Activated T-helper 1 cell treated with anti-CD3 and anti-CD28 coated beads, Interleukin-12 subunit alpha, Interleukin-12 subunit beta, Interleukin-2, Interleukin-4 antibody, amounts not matched to agents 30 ng/mL and 10 ng/mL and 1 ng/mL, durations not matched to agents 14 hours and 24 hours and 36 hours (primary cell): ENCODE results near the gene PCAT6. TPM values are rescaled to one million over a fixed set of nuclear protein-coding genes. Genes with fewer than 3 reads are reported as not detected.
A peak's percentile ranks its signal among the peaks of the same experiment; 100 is the strongest.
"Not testable (repeated sequence)": the region's sequence is repeated elsewhere in the genome, so short reads cannot be mapped to it uniquely, and the experiment has no call there.

Source experiments
- DNase-seq: peaks from one replicate; pipeline ENCODE4 v3.0.0; 2021; ENCODE audit warnings: low spot score
- H3K27ac Mint-ChIP-seq: one replicate; pipeline ENCODE4 v1.8.0; 2021; ENCODE audit warnings: mild to moderate bottlenecking, mixed read lengths
- H3K27me3 Mint-ChIP-seq: one replicate; pipeline ENCODE4 v1.8.0; 2022; ENCODE audit warnings: mild to moderate bottlenecking, moderate library complexity, mixed read lengths; ENCODE audit not compliant: insufficient read depth
- H3K36me3 Mint-ChIP-seq: one replicate; pipeline ENCODE4 v1.8.0; 2021; ENCODE audit warnings: low read depth, mixed read lengths
- H3K4me1 Mint-ChIP-seq: one replicate; pipeline ENCODE4 v1.8.0; 2021; ENCODE audit warnings: low read depth, mixed read lengths
- H3K4me3 Mint-ChIP-seq: one replicate; pipeline ENCODE4 v1.8.0; 2021; ENCODE audit warnings: mild to moderate bottlenecking, moderate library complexity, mixed read lengths
- H3K9me3 Mint-ChIP-seq: one replicate; pipeline ENCODE4 v1.8.0; 2021; ENCODE audit warnings: mixed read lengths
- intact Hi-C: fragments of 100-400 bp; cut with micrococcal nuclease; formaldehyde crosslinking; loops from one replicate; pipeline ENCODE4 v1.15.1; 2024
- total RNA-seq: library from RNA; stranded (reverse); gene quantifications from 2 replicates; pipeline ENCODE4 v1.2.3, GENCODE V29; 2022

PCAT6 gene
- total RNA-seq, result 1.1 and 1.7 TPM in 2 replicates

- H3K27ac Mint-ChIP-seq, result peak within 1 kb of the TSS; percentile 96
- peak within 1 kb of the TSS; percentile 96 for H3K4me3 Mint-ChIP-seq
- H3K4me1 Mint-ChIP-seq, result peaks cover 55% of the 10 kb centered on the region
- peaks cover 10% of the 10 kb centered on the region for H3K36me3 Mint-ChIP-seq
- peak; percentile 88 for DNase-seq
- intact Hi-C loops, result loop anchor here (1.0 to 5.0 kb wide), 7 partner anchors 24 to 477 kb away; partner anchors contain the start of genes ADIPOR1, KLHL12 and RABIF
- H3K27me3 Mint-ChIP-seq, result peaks cover 9% of the 10 kb centered on the region
- no peaks in the 10 kb centered on the region for H3K9me3 Mint-ChIP-seq
Observed at GRCh38 chr1:202810615-202811295, at the start of gene PCAT6. Gene PCAT6, plus strand, starts transcription at chr1:202810954.

DNA sequence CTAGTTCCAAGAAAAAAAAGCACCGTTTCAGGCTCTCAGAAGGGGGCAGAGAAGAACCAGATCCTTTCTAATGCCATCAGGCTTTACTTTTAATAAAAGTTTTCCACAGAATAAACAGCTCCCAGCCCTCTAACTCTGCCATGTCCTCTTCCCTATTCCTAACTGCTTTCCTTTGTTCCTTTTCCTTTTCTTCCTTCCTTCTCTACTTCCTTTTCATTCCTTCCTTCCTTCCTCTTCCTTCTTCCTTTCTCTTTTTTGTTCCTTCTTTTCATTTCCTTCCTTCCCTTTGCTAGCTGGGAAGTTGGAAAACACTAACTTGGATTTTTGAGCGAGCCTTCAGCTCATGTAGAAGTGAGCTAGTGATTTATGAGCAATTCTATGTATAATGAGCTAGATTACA lies 48.7 kb upstream of the PCAT6 start:
- Mint-ChIP-seq H3K27me3 (no peaks in the 10 kb centered on the region), H3K27ac (peak overlapping the region; percentile 26), H3K4me3 (no peak overlapping the region), H3K9me3 (no peaks in the 10 kb centered on the region), H3K4me1 (peaks cover 20% of the 10 kb centered on the region), H3K36me3 (peaks cover 50% of the 10 kb centered on the region)
- DNase-seq, result no peak
- intact Hi-C loops, result no loop called here

- intact Hi-C loops, result no loop called here
- Mint-ChIP-seq H3K9me3 (no peaks in the 10 kb centered on the region), H3K36me3 (peaks cover 37% of the 10 kb centered on the region)
Observed at GRCh38 chr1:202765721-202766120, 45.0 kb upstream of the PCAT6 start.

GRCh38 chr1:202770135-202770534 lies 40.6 kb upstream of the PCAT6 start:
- no peak overlapping the region for H3K4me3 Mint-ChIP-seq
- peaks cover 45% of the 10 kb centered on the region for H3K36me3 Mint-ChIP-seq
- H3K27me3 Mint-ChIP-seq, result no peaks in the 10 kb centered on the region
- no peak for DNase-seq
- H3K9me3 Mint-ChIP-seq, result no peaks in the 10 kb centered on the region
- intact Hi-C loops, result loop anchor here (5.0 kb wide), 1 partner anchor 37 kb away; the partner anchor contains the start of gene KDM5B
- H3K4me1 Mint-ChIP-seq, result no peaks in the 10 kb centered on the region
- no peak overlapping the region for H3K27ac Mint-ChIP-seq

More at GRCh38 chr1:202765721-202766120, 45.0 kb upstream of the PCAT6 start:
- DNase-seq, result no peak
- Mint-ChIP-seq H3K4me3 (no peak overlapping the region), H3K27ac (no peak overlapping the region), H3K4me1 (peaks cover 16% of the 10 kb centered on the region), H3K27me3 (no peaks in the 10 kb centered on the region)

- Mint-ChIP-seq H3K27ac (no peak overlapping the region), H3K9me3 (no peaks in the 10 kb centered on the region), H3K27me3 (no peaks in the 10 kb centered on the region), H3K4me1 (peaks cover 10% of the 10 kb centered on the region), H3K4me3 (no peak overlapping the region), H3K36me3 (peaks cover 5% of the 10 kb centered on the region)
- intact Hi-C loops, result no loop called here
- no peak for DNase-seq
Observed at GRCh38 chr1:202781180-202781579, 29.6 kb upstream of the PCAT6 start.

DNA sequence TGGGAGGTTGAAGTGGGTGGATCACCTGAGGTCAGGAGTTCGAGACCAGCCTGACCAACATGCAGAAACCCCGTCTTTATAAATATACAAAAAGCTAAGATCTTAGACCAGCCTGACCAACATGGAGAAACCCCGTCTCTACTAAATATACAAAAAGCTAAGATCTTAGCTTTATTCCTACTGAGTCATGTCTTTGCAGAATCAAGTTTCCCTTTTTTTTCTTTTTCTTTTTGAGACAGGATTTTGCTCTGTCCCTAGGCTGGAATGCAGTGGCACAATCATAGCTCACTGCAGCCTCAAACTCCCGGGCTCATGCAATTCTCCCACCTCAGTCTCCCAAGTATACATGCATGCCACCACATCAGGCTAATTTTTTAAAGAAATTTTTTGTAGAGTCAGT lies 23.9 kb upstream of the PCAT6 start:
- Mint-ChIP-seq H3K36me3 (peaks cover 8% of the 10 kb centered on the region), H3K4me1 (peaks cover 21% of the 10 kb centered on the region), H3K9me3 (no peaks in the 10 kb centered on the region), H3K27ac (no peak overlapping the region), H3K4me3 (no peak overlapping the region), H3K27me3 (no peaks in the 10 kb centered on the region)
- intact Hi-C loops, result no loop called here
- no peak for DNase-seq

- H3K4me3 Mint-ChIP-seq, result no peak overlapping the region
- H3K4me1 Mint-ChIP-seq, result peaks cover 30% of the 10 kb centered on the region
- intact Hi-C loops, result no loop called here
Observed at GRCh38 chr1:202788800-202789199, 22.0 kb upstream of the PCAT6 start.

GRCh38 chr1:202791077-202791747 lies 19.5 kb upstream of the PCAT6 start:
- peaks cover 8% of the 10 kb centered on the region for H3K36me3 Mint-ChIP-seq
- no peak overlapping the region for H3K4me3 Mint-ChIP-seq
- peaks cover 32% of the 10 kb centered on the region for H3K4me1 Mint-ChIP-seq
- H3K9me3 Mint-ChIP-seq, result no peaks in the 10 kb centered on the region
- no peaks in the 10 kb centered on the region for H3K27me3 Mint-ChIP-seq
- H3K27ac Mint-ChIP-seq, result no peak overlapping the region
- intact Hi-C loops, result loop anchor here (5.0 kb wide), 1 partner anchor 71 kb away; no protein-coding TSS in a partner anchor
- DNase-seq, result no peak

More at GRCh38 chr1:202788800-202789199, 22.0 kb upstream of the PCAT6 start:
- peaks cover 8% of the 10 kb centered on the region for H3K36me3 Mint-ChIP-seq
- H3K27ac Mint-ChIP-seq, result no peak overlapping the region
- no peaks in the 10 kb centered on the region for H3K27me3 Mint-ChIP-seq
- no peaks in the 10 kb centered on the region for H3K9me3 Mint-ChIP-seq
- no peak for DNase-seq

DNA sequence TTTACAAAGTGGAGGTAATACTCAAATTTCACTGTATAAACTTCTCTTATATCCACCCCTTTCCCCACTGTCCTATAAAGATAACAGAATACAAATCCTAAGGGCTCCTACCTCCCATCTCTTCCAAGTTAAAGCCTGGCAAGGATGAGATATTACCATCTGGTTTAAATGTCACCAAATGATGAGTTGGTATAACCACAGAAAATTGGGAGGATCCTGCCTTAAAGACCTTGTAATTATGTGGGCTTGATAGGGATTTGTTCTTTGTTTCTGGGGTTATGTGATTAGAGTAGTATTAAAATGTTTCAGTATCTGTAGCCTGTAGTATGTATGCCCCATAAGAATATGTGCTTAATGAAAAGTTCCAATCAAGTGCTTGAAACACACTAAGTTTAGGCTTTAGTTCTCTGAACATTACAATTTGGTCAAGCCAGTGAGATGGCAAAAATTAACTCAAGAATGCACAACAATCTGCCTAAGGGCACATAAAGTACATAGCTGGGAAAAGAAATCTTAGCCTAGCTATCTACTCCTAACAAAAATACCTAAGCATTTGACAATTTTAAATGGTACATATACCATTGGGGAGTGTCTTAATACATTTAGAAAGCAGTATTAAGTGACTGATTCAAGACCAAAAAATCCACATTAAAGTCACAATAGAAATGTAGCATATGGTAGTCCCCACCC lies 16.6 kb upstream of the PCAT6 start:
- H3K36me3 Mint-ChIP-seq, result peaks cover 7% of the 10 kb centered on the region
- H3K4me1 Mint-ChIP-seq, result peaks cover 36% of the 10 kb centered on the region
- no peak for DNase-seq
- H3K27ac Mint-ChIP-seq, result no peak overlapping the region
- no peaks in the 10 kb centered on the region for H3K9me3 Mint-ChIP-seq
- intact Hi-C loops, result loop anchor here (5.0 kb wide), 1 partner anchor 68 kb away; no protein-coding TSS in a partner anchor
- no peaks in the 10 kb centered on the region for H3K27me3 Mint-ChIP-seq
- no peak overlapping the region for H3K4me3 Mint-ChIP-seq

GRCh38 chr1:202794931-202795330 lies 15.8 kb upstream of the PCAT6 start:
- DNase-seq, H3K36me3 Mint-ChIP-seq, H3K9me3 Mint-ChIP-seq, H3K27ac Mint-ChIP-seq, H3K4me3 Mint-ChIP-seq, H3K27me3 Mint-ChIP-seq: not testable (repeated sequence)
- intact Hi-C loops, result loop anchor here (5.0 kb wide), 1 partner anchor 67 kb away; no protein-coding TSS in a partner anchor
- peaks cover 34% of the 10 kb centered on the region for H3K4me1 Mint-ChIP-seq

DNA sequence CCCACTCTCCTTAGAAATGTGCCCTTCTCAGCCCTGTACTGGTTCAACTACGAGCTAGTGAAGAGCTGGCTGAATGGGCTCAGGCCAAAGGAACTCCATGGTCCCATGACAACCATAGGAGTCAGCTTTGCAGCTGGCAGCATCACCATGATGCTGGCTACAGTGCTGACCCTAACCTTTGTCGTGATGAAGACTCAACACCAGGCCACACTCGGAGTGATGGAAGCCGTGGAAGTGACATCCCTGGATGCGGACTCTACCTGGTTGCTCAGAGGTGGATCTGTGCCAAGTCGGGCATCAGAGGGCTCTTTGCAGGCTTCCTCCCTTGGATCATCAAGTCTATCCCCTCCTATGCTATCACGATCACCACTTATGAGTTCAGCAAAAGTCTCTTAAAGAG lies 14.1 kb upstream of the PCAT6 start:
- no peak overlapping the region for H3K27ac Mint-ChIP-seq
- intact Hi-C loops, result no loop called here
- no peaks in the 10 kb centered on the region for H3K27me3 Mint-ChIP-seq
- DNase-seq, result no peak
- H3K9me3 Mint-ChIP-seq, result no peaks in the 10 kb centered on the region
- peaks cover 12% of the 10 kb centered on the region for H3K36me3 Mint-ChIP-seq
- peaks cover 42% of the 10 kb centered on the region for H3K4me1 Mint-ChIP-seq
- no peak overlapping the region for H3K4me3 Mint-ChIP-seq

GRCh38 chr1:202798260-202798659 lies 12.5 kb upstream of the PCAT6 start:
- intact Hi-C loops, result no loop called here
- H3K4me1 Mint-ChIP-seq, result peaks cover 49% of the 10 kb centered on the region
- DNase-seq, result no peak
- no peak overlapping the region for H3K27ac Mint-ChIP-seq
- no peaks in the 10 kb centered on the region for H3K27me3 Mint-ChIP-seq
- peaks cover 12% of the 10 kb centered on the region for H3K36me3 Mint-ChIP-seq
- H3K9me3 Mint-ChIP-seq, result no peaks in the 10 kb centered on the region
- no peak overlapping the region for H3K4me3 Mint-ChIP-seq
